HEK293T (cell line): ENCODE measurements around the gene IGF2BP2.

ENCODE experiments used
- ARNT ChIP-seq: fragments of 450-650 bp; IDR thresholded peaks from 2 replicates; pipeline ENCODE4 v1.6.1; 2017; ENCODE audit warnings: mild to moderate bottlenecking
- BHLHE40 ChIP-seq: fragments of 450-650 bp; IDR thresholded peaks from 2 replicates; pipeline ENCODE4 v1.6.1; 2016; ENCODE audit warnings: mild to moderate bottlenecking, moderate library complexity, borderline replicate concordance
- CTBP1 ChIP-seq: fragments of 450-650 bp; IDR thresholded peaks from 2 replicates; pipeline ENCODE4 v1.6.1; 2016; ENCODE audit warnings: borderline replicate concordance
- ELF4 ChIP-seq: fragments of 450-650 bp; IDR thresholded peaks from 2 replicates; pipeline ENCODE4 v1.6.1; 2017; ENCODE audit warnings: antibody characterized with exemption
- FOXM1 ChIP-seq: fragments of 450-650 bp; IDR thresholded peaks from 2 replicates; pipeline ENCODE4 v1.6.1; 2017; ENCODE audit warnings: mild to moderate bottlenecking, borderline replicate concordance
- LEF1 ChIP-seq: fragments of 450-650 bp; IDR thresholded peaks from 2 replicates; pipeline ENCODE4 v1.6.1; 2017; ENCODE audit warnings: mild to moderate bottlenecking, borderline replicate concordance
- PKNOX1 ChIP-seq: fragments of 450-650 bp; IDR thresholded peaks from 2 replicates; pipeline ENCODE4 v1.6.1; 2016
- SUZ12 ChIP-seq: fragments of 450-650 bp; IDR thresholded peaks from 2 replicates; pipeline ENCODE4 v1.6.1; 2016; ENCODE audit warnings: mild to moderate bottlenecking
- TARDBP ChIP-seq: fragments of 450-650 bp; IDR thresholded peaks from 2 replicates; pipeline ENCODE4 v1.6.1; 2016

DNA sequence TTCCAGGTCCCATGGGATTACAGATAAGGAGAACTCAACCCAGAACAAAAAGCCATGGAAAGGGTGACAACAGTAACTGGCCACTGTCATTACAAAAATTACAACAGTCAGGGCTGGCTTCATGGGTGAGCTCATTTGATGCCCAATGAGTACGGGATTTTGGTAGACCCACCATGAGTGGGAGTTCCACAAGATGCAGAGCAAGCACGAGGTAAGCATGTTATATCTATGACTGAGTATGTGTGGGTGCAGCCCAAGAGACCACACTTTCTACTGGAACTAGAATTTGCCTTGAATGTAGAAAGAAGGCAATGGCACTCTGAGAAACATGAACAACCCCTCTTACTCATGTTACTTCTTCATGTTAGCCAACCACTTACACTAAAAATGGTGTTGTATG, 83.3 kb downstream of the IGF2BP2 start:
- no peak for TF ChIP-seq FOXM1
- no peak for TF ChIP-seq ARNT
- no peak for TF ChIP-seq TARDBP
- TF ChIP-seq PKNOX1, result no peak
- no peak for TF ChIP-seq ELF4
- no peak for TF ChIP-seq CTBP1
- no peak for TF ChIP-seq SUZ12
- TF ChIP-seq BHLHE40, result no peak
- no peak for TF ChIP-seq LEF1
